Neuronal stem cell (in vitro differentiated cells): ENCODE data around the gene OSBPL10.

Experiments
- DNase-seq: peaks from one replicate; pipeline ENCODE4 v3.0.0-alpha.2; 2013; ENCODE audit warnings: low spot score
- H2AFZ ChIP-seq: one replicate; pipeline ENCODE4 v1.6.1; 2013; ENCODE audit warnings: mild to moderate bottlenecking, low read length, inconsistent platforms
- H2AK5ac ChIP-seq: 2 replicates; pipeline ENCODE4 v1.6.1; 2013; ENCODE audit warnings: low read depth, mild to moderate bottlenecking, inconsistent platforms, low read length, moderate library complexity, mixed read lengths
- H2BK120ac ChIP-seq: 2 replicates; pipeline ENCODE4 v1.6.1; 2013; ENCODE audit warnings: low read depth, mild to moderate bottlenecking, inconsistent platforms, low read length, moderate library complexity, mixed read lengths
- H2BK12ac ChIP-seq: one replicate; pipeline ENCODE4 v1.6.1; 2013; ENCODE audit warnings: low read length, inconsistent platforms
- H2BK15ac ChIP-seq: 2 replicates; pipeline ENCODE4 v1.6.1; 2013; ENCODE audit warnings: mild to moderate bottlenecking, low read length, inconsistent platforms, mixed read lengths
- H2BK5ac ChIP-seq: one replicate; pipeline ENCODE4 v1.6.1; 2013; ENCODE audit warnings: inconsistent platforms, mild to moderate bottlenecking, low read length, moderate library complexity
- H3K14ac ChIP-seq: one replicate; pipeline ENCODE4 v1.6.1; 2013; ENCODE audit warnings: low read length, inconsistent platforms
- H3K18ac ChIP-seq: 2 replicates; pipeline ENCODE4 v1.6.1; 2013; ENCODE audit warnings: low read length, inconsistent platforms
- H3K23ac ChIP-seq: 2 replicates; pipeline ENCODE4 v1.6.1; 2013; ENCODE audit warnings: low read depth, mild to moderate bottlenecking, mixed read lengths, low read length, inconsistent platforms; ENCODE audit not compliant: poor library complexity
- H3K27ac ChIP-seq: replicated peaks from 3 replicates; pipeline ENCODE4 v1.5.1; 2013; ENCODE audit warnings: low read length, inconsistent platforms
- H3K27me3 ChIP-seq, 3 experiments: 2 replicates each; pipeline ENCODE4 v1.6.1; 2013; ENCODE audit warnings: low read length in 3 of 3, mild to moderate bottlenecking in 2 of 3, inconsistent platforms in 1 of 3, low read depth in 1 of 3, mixed read lengths in 1 of 3, moderate library complexity in 1 of 3; ENCODE audit not compliant: control insufficient read depth in 3 of 3, insufficient read depth in 3 of 3
- H3K36me3 ChIP-seq, 2 donors: replicated peaks in 1 of 2; 2 replicates each; pipeline ENCODE4 v1.6.1; 2013; ENCODE audit warnings: low read length in 2 of 2; ENCODE audit not compliant: control insufficient read depth in 2 of 2, insufficient read depth in 2 of 2
- H3K4ac ChIP-seq: 2 replicates; pipeline ENCODE4 v1.6.1; 2013; ENCODE audit warnings: inconsistent platforms, mild to moderate bottlenecking, low read length, moderate library complexity
- H3K4me1 ChIP-seq, 2 donors: 1 replicate in 1 of 2; 2 replicates in 1 of 2; pipeline ENCODE4 v1.6.1; 2013; ENCODE audit warnings: low read length in 2 of 2, low read depth in 1 of 2; ENCODE audit not compliant: control insufficient read depth in 2 of 2, insufficient read depth in 1 of 2
- H3K4me2 ChIP-seq: one replicate; pipeline ENCODE4 v1.6.1; 2013; ENCODE audit warnings: mild to moderate bottlenecking, low read length, inconsistent platforms; ENCODE audit not compliant: insufficient read depth, poor library complexity, severe bottlenecking
- H3K4me3 ChIP-seq, 2 donors: 2 replicates each; pipeline ENCODE4 v1.5.1; 2013; ENCODE audit warnings: low read length in 2 of 2, mild to moderate bottlenecking in 2 of 2, inconsistent platforms in 1 of 2, moderate library complexity in 1 of 2
- H3K79me1 ChIP-seq: one replicate; pipeline ENCODE4 v1.6.1; 2013; ENCODE audit warnings: low read depth, mild to moderate bottlenecking, inconsistent platforms, low read length, moderate library complexity
- H3K9ac ChIP-seq: one replicate; pipeline ENCODE4 v1.6.1; 2013; ENCODE audit warnings: mild to moderate bottlenecking, low read depth, low read length, inconsistent platforms; ENCODE audit not compliant: poor library complexity
- H3K9me3 ChIP-seq, 2 donors: replicated peaks in 1 of 2; 2 replicates each; pipeline versions ENCODE3 to v1.6.1; 2013; ENCODE audit warnings: low read length in 2 of 2, mild to moderate bottlenecking in 2 of 2, inconsistent platforms in 1 of 2, low read depth in 1 of 2, mixed read lengths in 1 of 2, moderate library complexity in 1 of 2; ENCODE audit not compliant: control insufficient read depth in 2 of 2, insufficient read depth in 1 of 2
- H4K8ac ChIP-seq: one replicate; pipeline ENCODE4 v1.6.1; 2013; ENCODE audit warnings: low read depth, mild to moderate bottlenecking, inconsistent platforms, low read length, moderate library complexity
- H4K91ac ChIP-seq: one replicate; pipeline ENCODE4 v1.6.1; 2013; ENCODE audit warnings: low read length, low read depth, mild to moderate bottlenecking, inconsistent platforms; ENCODE audit not compliant: poor library complexity
- WGBS, 2 donors: extraction: QIAGEN DNeasy Blood & Tissue Kit; methylation state at CpG; one replicate each; pipeline ENCODE4 v1.1.7; 2013; ENCODE audit warnings: missing lambda C conversion rate in 2 of 2, mixed read lengths in 1 of 2; ENCODE audit not compliant: insufficient read length in 2 of 2, insufficient replicate concordance in 1 of 2; ENCODE audit errors: extremely low coverage in 2 of 2; 5-methylcytosine and 5-hydroxymethylcytosine counted together

The OSBPL10 gene

GRCh38 chr3:31919528-31919927, 61.5 kb downstream of the OSBPL10 start:
- Histone ChIP-seq H3K14ac (no peak overlapping the region), H3K9ac (no peak overlapping the region), H3K23ac (no peak overlapping the region), H4K91ac (no peak overlapping the region), H3K18ac (no peak overlapping the region), H2BK120ac (no peak overlapping the region), H2BK12ac (no peak overlapping the region), H2AFZ (no peak overlapping the region), H3K9me3 (peaks cover 0 to 7% of the 10 kb centered on the region in 2 donors), H4K8ac (no peak overlapping the region), H3K4me1 (peaks cover 9 to 14% of the 10 kb centered on the region in 2 donors), H2AK5ac (no peak overlapping the region), H3K27ac (no peak overlapping the region), H2BK5ac (no peak overlapping the region), H3K4me3 (no peak overlapping the region), H3K27me3 (no peaks in the 10 kb centered on the region), H2BK15ac (no peak overlapping the region), H3K4ac (no peak overlapping the region), H3K36me3 (no peaks in the 10 kb centered on the region), H3K4me2 (no peak overlapping the region), H3K79me1 (no peaks in the 10 kb centered on the region)
- no peak for DNase-seq
- WGBS, 2 donors: no CpG with 5 or more reads among the region's 2 CpGs

- Histone ChIP-seq H2BK5ac (no peak overlapping the region), H3K14ac (no peak overlapping the region), H3K4ac (no peak overlapping the region), H3K36me3 (no peaks in the 10 kb centered on the region), H4K91ac (no peak overlapping the region), H2AK5ac (no peak overlapping the region), H2BK12ac (no peak overlapping the region), H3K4me1 (peaks cover 9 to 14% of the 10 kb centered on the region in 2 donors), H2BK15ac (no peak overlapping the region), H3K9ac (no peak overlapping the region), H3K4me3 (no peak overlapping the region), H3K18ac (no peak overlapping the region), H4K8ac (no peak overlapping the region), H2BK120ac (no peak overlapping the region), H3K27me3 (no peaks in the 10 kb centered on the region), H3K9me3 (peaks cover 0 to 7% of the 10 kb centered on the region in 2 donors), H2AFZ (no peak overlapping the region), H3K4me2 (no peak overlapping the region), H3K27ac (no peak overlapping the region), H3K79me1 (no peaks in the 10 kb centered on the region), H3K23ac (no peak overlapping the region)
- WGBS, 2 donors: no CpG with 5 or more reads among the region's 5 CpGs
- no peak for DNase-seq
Measured at GRCh38 chr3:31918179-31919150, 62.6 kb downstream of the OSBPL10 start.

GRCh38 chr3:31917303-31918005, 63.6 kb downstream of the OSBPL10 start:
- Histone ChIP-seq H3K79me1 (no peaks in the 10 kb centered on the region), H3K4me1 (peaks cover 9 to 11% of the 10 kb centered on the region in 2 donors), H3K27me3 (no peaks in the 10 kb centered on the region), H3K18ac (no peak overlapping the region), H4K8ac (no peak overlapping the region), H3K36me3 (no peaks in the 10 kb centered on the region), H3K23ac (no peak overlapping the region), H3K4ac (no peak overlapping the region), H2BK12ac (no peak overlapping the region), H3K4me3 (no peak overlapping the region), H3K14ac (no peak overlapping the region), H2AFZ (no peak overlapping the region), H3K4me2 (no peak overlapping the region), H3K9me3 (peaks cover 0 to 7% of the 10 kb centered on the region in 2 donors), H2BK5ac (no peak overlapping the region), H2BK120ac (no peak overlapping the region), H2AK5ac (no peak overlapping the region), H3K9ac (no peak overlapping the region), H3K27ac (no peak overlapping the region), H2BK15ac (no peak overlapping the region), H4K91ac (no peak overlapping the region)
- DNase-seq: no peak
- WGBS, 2 donors: no CpG with 5 or more reads among the region's 3 CpGs

- Histone ChIP-seq H2BK15ac (no peak overlapping the region), H2AK5ac (no peak overlapping the region), H3K27me3 (no peaks in the 10 kb centered on the region), H3K14ac (no peak overlapping the region), H3K23ac (no peak overlapping the region), H3K4me3 (no peak overlapping the region), H3K4ac (no peak overlapping the region), H3K4me2 (no peak overlapping the region), H3K4me1 (peaks cover under 1 to 2% of the 10 kb centered on the region in 2 donors), H4K91ac (no peak overlapping the region), H3K27ac (no peak overlapping the region), H3K79me1 (no peaks in the 10 kb centered on the region), H2AFZ (no peak overlapping the region), H3K9me3 (no peaks in the 10 kb centered on the region), H3K9ac (no peak overlapping the region), H3K36me3 (no peaks in the 10 kb centered on the region), H2BK5ac (no peak overlapping the region), H2BK120ac (no peak overlapping the region), H2BK12ac (no peak overlapping the region), H3K18ac (no peak overlapping the region), H4K8ac (no peak overlapping the region)
- DNase-seq: no peak
- WGBS, 2 donors: no CpG with 5 or more reads among the region's 3 CpGs
Measured at GRCh38 chr3:31911643-31912042, 69.4 kb downstream of the OSBPL10 start.
